NCI-H524 treated with DMSO at 0.1 percent for 48 hours (cell line): ENCODE results near the gene ZDHHC6.
"Not testable (repeated sequence)": the region's sequence is repeated elsewhere in the genome, so short reads cannot be mapped to it uniquely, and the experiment has no call there.

Experiments used
- DNase-seq: peaks from one replicate; lab custom pipeline; 2025; lab: John Stamatoyannopoulos, UW

ZDHHC6 gene

DNA sequence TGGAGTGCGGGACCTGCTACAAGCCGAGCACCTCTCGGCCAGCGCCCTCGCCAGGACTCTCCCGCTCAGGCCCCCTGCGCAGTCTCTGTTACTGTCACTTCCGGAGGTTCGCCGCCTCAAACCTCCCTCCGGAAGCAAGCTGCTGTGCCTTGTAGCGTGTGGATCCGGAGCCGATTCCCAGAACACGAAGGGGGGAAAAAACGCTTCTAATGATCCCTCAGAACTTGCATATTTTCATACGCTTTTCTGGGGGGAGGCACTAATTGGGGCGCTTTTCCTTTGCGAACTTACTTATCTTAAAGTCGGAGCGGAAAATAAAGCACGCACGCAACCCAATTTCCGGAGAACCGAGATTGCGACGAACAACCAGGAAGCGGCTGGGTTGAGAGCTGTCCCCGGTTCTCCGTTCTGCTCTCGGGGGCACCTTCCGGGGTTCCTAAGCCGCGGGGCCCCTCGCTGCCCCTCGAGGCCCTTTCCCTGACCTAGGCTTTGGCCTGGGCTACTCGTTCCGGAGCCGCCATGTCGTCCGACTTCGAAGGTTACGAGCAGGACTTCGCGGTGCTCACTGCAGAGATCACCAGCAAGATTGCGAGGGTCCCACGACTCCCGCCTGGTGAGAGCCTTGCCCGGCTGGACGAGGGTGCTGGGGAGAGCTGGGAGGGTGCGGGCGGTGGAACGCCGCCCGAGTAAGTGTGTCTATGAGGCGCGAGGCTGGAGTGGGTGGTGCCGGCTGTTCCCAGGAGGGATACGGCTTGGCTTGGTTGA is at the start of gene ZDHHC6, which contains the start of gene VTI1A:
Gene ZDHHC6 (minus strand): TSS at position 60 of the 765 bp plus-strand sequence. CDS start 1,478 bp downstream, outside the sequence.
Gene VTI1A (plus strand): TSS at position 361 of the 765 bp plus-strand sequence. CDS start 159 bp downstream, at position 520.
- no peak for DNase-seq

DNA sequence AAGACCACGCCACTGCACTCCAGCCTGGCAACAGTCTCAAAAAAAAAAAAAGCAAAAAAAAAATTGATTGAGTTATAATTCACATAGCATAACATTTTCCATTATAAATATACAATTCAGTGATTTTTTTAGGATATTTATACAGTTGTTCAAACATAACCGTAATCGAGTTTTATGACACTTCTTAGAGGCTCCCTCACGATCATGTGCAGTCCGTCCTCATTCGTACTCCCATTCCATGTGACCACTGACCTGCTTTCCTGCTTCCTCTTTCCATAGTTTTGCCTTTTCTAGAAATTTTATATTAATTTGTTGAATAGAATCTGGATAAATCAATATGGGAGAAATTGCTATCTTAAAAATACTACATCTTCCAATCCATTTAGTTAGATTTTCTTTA is 46.0 kb upstream of the ZDHHC6 start:
- no peak for DNase-seq

DNA sequence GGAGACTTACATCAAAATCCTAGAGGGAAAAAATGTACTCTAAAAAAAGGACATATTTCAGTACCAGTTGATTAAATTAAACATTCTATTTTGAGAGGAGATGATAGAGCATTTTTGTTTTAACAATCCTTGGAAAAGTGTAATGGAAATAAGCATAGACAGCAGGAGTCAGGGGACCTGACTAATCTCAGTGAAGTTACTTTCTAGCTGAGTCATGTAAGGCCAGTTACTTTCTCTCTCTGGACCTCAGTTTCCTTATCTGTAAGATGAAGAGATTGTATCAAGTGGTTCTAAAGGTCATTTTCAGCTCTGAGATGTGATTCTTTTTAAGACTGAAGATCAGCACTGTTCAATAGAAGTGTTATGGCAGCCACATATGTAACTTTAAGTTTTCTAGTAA is 44.4 kb upstream of the ZDHHC6 start:
- no peak for DNase-seq

- DNase-seq: no peak
These were observed 43.8 kb upstream of the ZDHHC6 start for GRCh38 chr10:112490545-112490944.

- DNase-seq: no peak
These were observed 41.2 kb upstream of the ZDHHC6 start for GRCh38 chr10:112487964-112488363.

GRCh38 chr10:112484399-112484798 is 37.7 kb upstream of the ZDHHC6 start:
- no peak for DNase-seq

DNA sequence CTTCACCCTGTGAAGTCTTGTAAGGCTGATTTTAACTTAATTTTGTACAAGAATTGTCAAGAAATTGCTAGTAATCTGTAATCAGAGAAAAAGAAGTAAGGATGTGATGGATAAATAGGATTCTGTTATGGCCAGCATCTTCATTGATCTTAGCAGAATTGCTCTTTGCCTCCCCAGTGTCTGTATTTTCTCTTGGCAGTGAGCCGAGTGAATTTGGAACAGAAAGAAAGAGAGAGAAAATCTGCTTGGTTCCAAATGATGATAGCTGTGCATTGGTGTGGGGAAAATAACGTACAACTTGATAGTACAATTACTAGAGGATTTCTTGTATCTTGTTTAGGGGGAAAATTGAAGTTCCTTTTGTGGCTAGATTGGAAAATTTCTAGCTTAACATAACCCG is 34.9 kb upstream of the ZDHHC6 start:
- DNase-seq: no peak

GRCh38 chr10:112475575-112476218 is 29.0 kb upstream of the ZDHHC6 start:
- DNase-seq: no peak

DNA sequence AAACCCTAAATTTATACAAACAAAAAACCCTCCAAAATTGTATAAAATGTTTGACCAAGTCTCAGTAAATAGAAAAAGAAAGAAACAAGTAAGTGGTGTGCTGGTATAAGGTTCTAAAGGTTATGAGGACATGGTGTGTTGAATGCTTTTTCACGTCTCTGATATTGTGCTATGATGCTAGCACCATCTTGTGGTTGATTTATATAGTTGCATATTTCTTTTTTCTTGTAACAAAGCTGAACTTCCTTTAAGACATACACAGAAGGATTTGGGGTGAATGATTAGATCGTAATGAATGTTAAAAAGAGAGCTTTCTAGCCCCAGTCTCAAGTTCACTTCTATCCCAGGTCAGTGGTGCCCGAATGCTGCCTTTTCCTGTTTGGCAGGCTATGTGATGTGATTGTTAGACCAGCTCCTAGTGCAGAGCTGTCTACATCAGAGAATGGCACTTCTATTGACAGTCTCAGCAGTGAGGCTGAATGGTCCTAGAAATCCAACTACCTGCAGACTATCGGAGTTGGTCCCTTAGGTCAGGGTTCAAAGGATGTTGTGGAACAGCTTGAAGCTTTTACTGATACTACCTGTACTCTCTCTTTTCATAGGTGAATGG is 25.3 kb upstream of the ZDHHC6 start:
- DNase-seq: no peak

- DNase-seq: no peak
These were observed 20.9 kb upstream of the ZDHHC6 start for GRCh38 chr10:112467541-112468075.

DNA sequence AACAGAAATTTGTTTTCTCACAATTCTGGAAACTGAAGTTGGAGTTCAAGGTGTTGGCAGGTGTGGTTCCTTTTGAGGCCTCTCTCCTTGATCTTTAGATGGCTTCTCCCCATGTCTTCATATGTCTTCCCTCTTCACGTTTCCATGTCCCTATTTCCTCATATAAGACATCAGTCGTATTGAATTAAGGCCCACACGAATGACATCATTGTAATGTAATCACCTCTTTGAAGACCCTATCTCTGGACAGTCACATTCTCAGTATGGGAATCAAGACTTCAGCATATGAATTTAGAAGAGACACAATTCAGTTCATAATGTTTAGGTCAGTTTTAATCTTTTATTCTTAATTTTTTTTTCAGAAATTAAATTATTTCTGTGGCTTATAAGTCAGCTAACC is 20.1 kb upstream of the ZDHHC6 start:
- no peak for DNase-seq

DNA sequence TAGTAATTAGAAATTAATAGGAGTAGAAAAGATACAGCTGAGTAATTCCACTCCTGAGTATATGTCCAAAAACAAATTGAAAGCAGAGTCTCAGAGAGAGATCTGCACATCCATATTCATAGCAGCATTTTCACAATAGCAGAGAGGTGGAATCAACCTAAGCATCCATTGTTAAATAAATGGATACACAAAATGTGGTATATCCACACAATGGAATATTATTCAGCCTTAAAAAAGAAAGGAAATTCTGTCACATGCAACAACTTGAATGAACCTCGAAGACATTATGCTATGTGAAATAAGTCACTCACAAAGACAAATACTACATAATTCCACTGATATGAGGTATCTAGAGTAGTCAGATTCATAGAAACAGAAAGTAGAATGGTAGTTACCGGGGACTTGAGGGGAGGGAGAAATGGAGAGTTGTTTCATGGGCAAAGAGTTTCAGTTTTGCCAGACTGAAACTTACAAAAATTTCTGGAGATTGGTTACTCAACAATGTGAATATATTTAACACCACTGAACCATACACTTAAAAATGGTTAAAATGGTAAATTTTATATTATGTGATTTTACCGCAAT is 18.7 kb upstream of the ZDHHC6 start:
- DNase-seq: no peak

DNA sequence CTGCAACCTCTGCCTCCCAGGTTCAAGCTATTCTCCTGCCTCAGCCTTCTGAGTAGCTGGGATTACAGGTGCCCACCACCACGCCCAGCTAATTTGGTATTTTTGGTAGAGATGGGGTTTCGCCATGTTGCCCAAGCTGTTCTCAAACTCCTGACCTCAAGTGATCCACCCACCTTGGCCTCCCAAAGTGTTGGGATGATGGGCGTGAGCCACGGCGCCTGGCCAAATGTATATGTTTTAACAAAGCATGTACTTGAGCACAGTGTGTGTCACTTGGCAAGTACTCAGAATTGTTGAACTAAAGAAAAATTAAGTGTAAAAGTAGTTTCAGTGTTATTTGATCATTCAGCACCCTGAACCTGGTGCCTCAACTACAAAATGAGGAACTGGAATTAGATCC is 17.4 kb upstream of the ZDHHC6 start:
- DNase-seq: not testable (repeated sequence)

DNA sequence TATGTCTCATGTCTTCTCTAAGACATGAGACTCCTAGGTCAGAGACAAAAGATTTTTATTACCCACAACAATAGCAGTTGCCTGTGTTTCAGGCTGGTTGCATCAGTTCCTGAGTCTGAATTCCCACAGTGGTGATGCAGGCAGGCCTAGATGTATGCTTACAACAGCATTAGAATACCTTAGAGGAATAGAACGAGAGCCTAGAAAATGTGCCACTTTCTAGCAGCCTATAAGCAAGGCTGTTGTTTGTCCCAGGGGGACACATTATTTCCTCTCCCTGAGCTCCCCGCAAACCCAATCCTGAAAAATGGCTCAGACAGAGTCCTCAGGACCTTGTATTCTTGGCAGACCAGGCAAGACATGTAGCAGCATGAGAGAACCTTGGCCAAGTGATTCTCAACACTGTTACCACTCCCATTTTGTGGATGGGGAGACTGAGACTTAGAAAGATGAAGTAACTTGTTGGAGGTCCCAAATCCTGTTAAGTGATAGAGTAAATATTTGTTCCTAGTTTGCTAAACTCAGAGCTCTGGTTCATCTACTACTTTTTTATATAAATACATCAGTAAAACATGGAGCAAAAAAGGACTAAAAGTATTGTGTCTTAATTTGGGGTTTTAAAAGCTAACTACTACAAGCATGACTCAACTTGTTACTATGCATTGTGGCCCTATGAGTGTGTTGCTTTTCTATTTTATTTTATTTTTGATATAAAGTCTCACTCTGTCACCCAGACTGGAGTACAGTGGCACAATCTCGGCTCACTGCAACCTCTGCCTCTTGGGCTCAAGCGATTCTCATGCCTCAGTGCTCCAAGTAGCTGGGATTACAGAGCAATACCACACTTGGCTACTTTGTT is 14.5 kb upstream of the ZDHHC6 start:
- DNase-seq: no peak

- no peak for DNase-seq
These were observed 13.7 kb upstream of the ZDHHC6 start for GRCh38 chr10:112460366-112460765.

DNA sequence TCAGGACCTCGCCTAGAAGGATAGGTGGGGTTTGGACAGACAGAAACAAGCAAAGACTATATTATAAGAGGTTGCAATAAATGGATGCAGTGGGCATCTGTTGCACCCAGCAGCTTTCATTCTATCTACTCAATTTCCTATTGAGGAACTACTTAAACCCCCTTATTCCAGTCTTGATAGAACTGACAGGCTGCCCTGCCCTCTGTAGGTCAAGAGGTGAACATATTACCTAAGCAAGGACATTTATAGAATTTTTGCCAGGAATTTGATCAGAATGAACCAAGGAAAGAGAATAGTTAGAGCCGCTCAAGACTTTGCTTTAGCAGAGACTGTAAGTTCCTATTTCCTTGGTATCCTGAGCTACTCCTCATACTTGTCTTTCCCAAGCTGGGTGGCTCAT is 9.8 kb upstream of the ZDHHC6 start:
- DNase-seq: no peak

DNA sequence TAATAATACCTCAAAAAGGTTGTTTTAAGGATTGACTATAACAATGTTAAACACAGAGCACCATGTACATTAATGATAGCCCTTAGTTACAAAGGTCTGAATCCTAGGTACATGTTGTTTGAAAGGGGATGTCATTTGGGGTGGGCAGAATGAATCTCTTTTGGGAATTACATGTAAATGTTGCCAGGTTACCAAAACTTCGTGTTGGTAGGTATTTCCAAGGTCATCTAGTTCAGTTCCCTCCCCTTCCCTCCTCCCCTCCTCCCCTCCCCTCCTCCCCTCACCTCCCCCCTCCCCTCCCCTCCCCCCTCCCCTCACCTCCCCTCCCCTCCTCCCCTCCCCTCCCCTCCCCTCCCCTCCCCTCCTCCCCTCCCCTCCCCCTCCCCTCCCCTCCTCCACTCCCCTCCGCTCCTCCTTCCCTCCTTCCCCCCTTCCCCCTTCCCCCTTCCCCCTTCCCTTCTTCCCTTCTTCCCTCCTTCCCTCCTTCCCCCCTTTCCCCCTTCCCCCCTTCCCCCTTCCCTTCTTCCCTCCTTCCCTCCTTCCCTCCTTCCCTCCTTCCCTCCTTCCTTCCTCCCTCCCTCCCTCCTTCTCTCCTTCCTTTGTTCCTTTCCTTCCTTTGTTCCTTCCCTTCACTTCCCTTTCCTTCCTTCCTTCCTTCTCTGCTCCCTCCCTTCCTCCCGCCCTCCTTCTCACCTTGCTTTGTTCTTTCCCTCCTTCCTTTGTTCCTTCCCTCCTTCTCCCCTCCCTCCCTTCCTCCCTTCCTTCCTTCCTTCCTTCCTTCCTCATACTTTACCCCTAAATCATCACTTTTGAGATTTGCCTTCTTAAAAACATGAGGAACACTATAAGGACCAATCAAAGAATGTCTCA is 8.4 kb upstream of the ZDHHC6 start:
- no peak for DNase-seq

- DNase-seq: no peak
These were observed 2.2 kb upstream of the ZDHHC6 start for GRCh38 chr10:112448888-112449287.

GRCh38 chr10:112447620-112447928 is 860 bp upstream of the ZDHHC6 start:
- DNase-seq: no peak

DNA sequence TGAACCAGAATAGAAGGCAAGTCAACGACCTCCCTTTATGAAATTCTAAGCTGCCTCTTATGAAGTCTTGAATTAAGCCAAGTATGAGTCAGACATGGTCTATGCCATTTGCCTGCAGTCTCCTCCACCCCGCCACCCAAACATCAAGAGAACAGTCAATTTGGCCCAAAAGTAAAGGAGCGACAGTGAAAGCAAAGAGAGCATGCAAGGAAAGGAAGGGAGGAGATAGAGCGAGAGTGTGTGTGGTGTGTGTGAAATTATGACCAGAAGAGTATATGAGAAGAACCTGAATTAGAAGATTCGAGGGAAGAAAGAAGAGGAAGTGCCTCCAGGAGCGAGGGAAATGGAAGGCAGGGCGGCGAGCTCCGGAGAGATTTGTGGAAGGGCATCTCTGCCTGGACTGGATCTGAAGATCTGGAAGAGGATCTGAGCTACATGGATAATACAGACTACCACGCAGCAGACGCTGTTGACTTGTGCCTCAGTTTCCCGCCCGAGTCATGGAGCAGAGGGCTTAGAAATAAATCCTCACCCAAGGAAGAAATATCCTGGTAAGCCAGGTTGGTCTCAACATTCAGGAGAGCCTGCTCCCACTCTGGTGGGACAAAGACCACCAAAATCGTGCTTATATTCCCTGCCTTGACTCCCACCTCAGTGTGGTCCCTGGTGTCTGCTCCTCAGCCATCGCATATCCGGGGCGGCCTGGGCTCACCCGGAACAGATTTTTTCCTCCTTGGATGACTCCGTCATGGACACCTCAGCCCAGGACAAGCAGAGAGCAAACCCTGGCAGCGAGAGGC is 459 bp downstream of the ZDHHC6 start:
- DNase-seq: no peak
